ENCODE data around the gene ARL15. TPM values are rescaled to one million over a fixed set of nuclear protein-coding genes. Genes with fewer than 3 reads are reported as not detected.
A peak's percentile ranks its signal among the peaks of the same experiment; 100 is the strongest.

The ARL15 gene
- total RNA-seq, 1 experiment from 2014 or later = 13.0 TPM

DNA sequence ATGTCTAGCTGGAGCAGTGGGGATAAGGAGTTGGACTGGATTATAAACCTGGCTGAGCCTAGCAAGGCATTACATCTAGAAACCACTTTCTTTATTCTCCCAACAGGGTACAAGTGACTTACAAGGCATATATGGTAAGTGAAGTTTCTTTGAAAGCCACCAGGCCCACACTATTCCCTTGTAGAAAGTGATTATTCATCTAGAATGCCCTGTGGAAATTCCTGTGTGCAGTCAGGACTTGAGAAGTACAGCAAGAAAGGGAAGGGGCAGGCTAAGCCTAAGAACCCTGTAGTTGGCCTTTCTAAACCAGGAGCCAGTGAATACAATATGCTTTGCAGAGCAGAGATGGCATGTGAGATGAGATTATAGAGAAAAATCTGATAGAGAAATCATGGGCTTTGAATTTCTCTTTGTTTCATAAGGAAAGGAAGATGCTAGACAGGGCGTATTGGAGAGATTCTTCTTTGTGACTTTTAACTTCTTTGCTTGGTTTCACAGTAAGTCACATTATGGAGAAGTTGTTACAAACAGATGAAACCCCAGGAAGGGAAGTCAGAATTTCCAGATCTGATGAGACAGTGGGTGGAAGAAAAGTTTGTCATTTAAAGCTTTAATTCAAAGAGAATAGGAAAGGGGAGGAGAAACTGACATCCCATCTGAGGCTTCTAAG, 428.2 kb downstream of the ARL15 start:
- H3K4me1 Mint-ChIP-seq = peaks cover 54 to 59% of the 10 kb centered on the region in 2 experiments
- Histone ChIP-seq H3K18ac (ENCODE audit: insufficient read length, low read depth, low read length) (no peak overlapping the region), H3K56ac (ENCODE audit: insufficient read length, low read depth, low read length) (no peak overlapping the region), H2BK120ac (ENCODE audit: low read depth, low read length, poor library complexity, severe bottlenecking) (peak overlapping the region; percentile 38), H3K9ac (ENCODE audit: extremely low read depth, insufficient read length, low read length) (no peak overlapping the region), H3K27me3 (ENCODE audit: insufficient read depth, low read length) (no peaks in the 10 kb centered on the region), H2BK15ac (ENCODE audit: low read depth, low read length) (no peak overlapping the region), H4K8ac (replicated peaks; ENCODE audit: insufficient read length, low read depth, low read length) (no peak overlapping the region), H3K4me1 (ENCODE audit: insufficient read depth, low read length) (peaks cover 12% of the 10 kb centered on the region; the same call in 1 of the 2 replicates), H2BK5ac (ENCODE audit: insufficient read length, low read length) (no peak overlapping the region), H3K23me2 (ENCODE audit: insufficient read length, low read depth, low read length, poor library complexity, severe bottlenecking) (no peaks in the 10 kb centered on the region), H3K79me1 (ENCODE audit: insufficient read depth, low read depth, low read length, poor library complexity, severe bottlenecking) (no peaks in the 10 kb centered on the region), H3T11ph (ENCODE audit: low read length) (no peak overlapping the region), H4K20me1 (ENCODE audit: control insufficient read depth, insufficient read depth, insufficient read length) (no peaks in the 10 kb centered on the region), H3K23ac (ENCODE audit: insufficient read length, low read depth, low read length) (no peak overlapping the region), H3K9me3 (ENCODE audit: control insufficient read depth, low read depth, low read length) (no peaks in the 10 kb centered on the region), H3K27ac (ENCODE audit: insufficient read length, low read depth, low read length) (peak overlapping the region; percentile 43), H2BK20ac (ENCODE audit: low read depth, low read length, poor library complexity, severe bottlenecking) (no peak overlapping the region), H2BK12ac (ENCODE audit: insufficient read length, low read depth, low read length) (no peak overlapping the region), H4K91ac (ENCODE audit: insufficient read length, low read depth, low read length) (no peak overlapping the region), H3K4ac (ENCODE audit: low read depth, low read length) (no peak overlapping the region), H2AFZ (ENCODE audit: low read length) (no peak overlapping the region), H3K79me2 (ENCODE audit: insufficient read depth, low read length) (no peaks in the 10 kb centered on the region), H4K5ac (ENCODE audit: insufficient read length, low read depth, low read length) (no peak overlapping the region), H3K14ac (ENCODE audit: insufficient read depth, low read length) (no peak overlapping the region), H3K4me2 (ENCODE audit: insufficient read depth, insufficient read length, low read length) (peak overlapping the region; percentile 19), H2AK5ac (ENCODE audit: insufficient read length, low read length) (no peak overlapping the region)
- no peak overlapping the region for H3K4me3 Mint-ChIP-seq
- TF ChIP-seq, protein P1, sequence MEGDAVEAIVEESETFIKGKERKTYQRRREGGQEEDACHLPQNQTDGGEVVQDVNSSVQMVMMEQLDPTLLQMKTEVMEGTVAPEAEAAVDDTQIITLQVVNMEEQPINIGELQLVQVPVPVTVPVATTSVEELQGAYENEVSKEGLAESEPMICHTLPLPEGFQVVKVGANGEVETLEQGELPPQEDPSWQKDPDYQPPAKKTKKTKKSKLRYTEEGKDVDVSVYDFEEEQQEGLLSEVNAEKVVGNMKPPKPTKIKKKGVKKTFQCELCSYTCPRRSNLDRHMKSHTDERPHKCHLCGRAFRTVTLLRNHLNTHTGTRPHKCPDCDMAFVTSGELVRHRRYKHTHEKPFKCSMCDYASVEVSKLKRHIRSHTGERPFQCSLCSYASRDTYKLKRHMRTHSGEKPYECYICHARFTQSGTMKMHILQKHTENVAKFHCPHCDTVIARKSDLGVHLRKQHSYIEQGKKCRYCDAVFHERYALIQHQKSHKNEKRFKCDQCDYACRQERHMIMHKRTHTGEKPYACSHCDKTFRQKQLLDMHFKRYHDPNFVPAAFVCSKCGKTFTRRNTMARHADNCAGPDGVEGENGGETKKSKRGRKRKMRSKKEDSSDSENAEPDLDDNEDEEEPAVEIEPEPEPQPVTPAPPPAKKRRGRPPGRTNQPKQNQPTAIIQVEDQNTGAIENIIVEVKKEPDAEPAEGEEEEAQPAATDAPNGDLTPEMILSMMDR (conservative IDR thresholded peaks at IDR 0.05) = no peak
- no peaks in the 10 kb centered on the region for H3K9me3 Mint-ChIP-seq
- peaks cover 0 to 4% (median 0%) of the 10 kb centered on the region in 3 experiments; a peak in 2 of 7 replicates for H3K36me3 Mint-ChIP-seq (ENCODE audit: insufficient read depth in 1 of 3, low read depth in 3 of 3)
- no peak for DNase-seq
- WGBS (ENCODE audit: extremely low coverage, insufficient read length, low lambda C conversion rate) = no CpG with 5 or more reads among the region's 1 CpG
- H3K27ac Mint-ChIP-seq = peak overlapping the region in 2 of 3 experiments; percentile 86 to 90; a peak in 5 of 7 replicates
- no peaks in the 10 kb centered on the region for H3K27me3 Mint-ChIP-seq (ENCODE audit: low read depth)
